ENCODE measurements around the gene ATP2A1. TPM values are rescaled to one million over a fixed set of nuclear protein-coding genes. Genes with fewer than 3 reads are reported as not detected.

The ATP2A1 gene
- total and polyA plus RNA-seq, 2 of the 13 experiments (the other 11 are each of a cell fraction or from before 2014, with no cell fraction given) = 3.2 to 12.5 TPM

DNA sequence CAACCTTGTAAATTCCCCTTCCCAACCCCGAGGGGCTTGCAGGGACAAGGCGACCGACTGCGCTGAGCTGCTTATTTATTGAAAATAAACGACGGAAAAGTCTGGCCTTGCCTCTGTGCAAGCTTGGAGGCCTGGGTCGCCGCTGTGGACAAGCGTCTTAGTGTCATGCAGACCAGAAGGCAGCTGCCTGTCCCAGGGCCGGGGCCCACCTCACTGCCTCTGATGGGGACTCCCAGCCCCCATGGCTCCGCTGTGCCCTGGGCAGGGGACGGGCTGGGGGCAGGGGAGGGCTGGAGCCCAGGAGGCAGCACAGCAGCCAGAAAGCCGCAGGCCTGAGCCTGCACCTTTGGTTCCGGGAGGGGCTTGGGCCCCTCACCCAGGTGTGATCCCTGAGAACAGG is 26.1 kb downstream of the ATP2A1 start:
- FAIRE-seq (no peak), ATAC-seq (no peak; the same call in 2 of the 3 replicates), DNase-seq (ENCODE audit: low spot score) (no peak)
- H3K9me3 ChIP-seq (ENCODE audit: low read length) = no peaks in the 10 kb centered on the region
- H4K20me1 ChIP-seq (ENCODE audit: insufficient read depth, low read length) = no peaks in the 10 kb centered on the region
- H3K27ac ChIP-seq (ENCODE audit: extremely low read length, insufficient read depth, low read length) = no peak overlapping the region
- no peak overlapping the region for H3K9ac ChIP-seq (ENCODE audit: insufficient read depth, low read depth, low read length)
- peaks cover 5 to 13% of the 10 kb centered on the region in 2 experiments for H3K36me3 ChIP-seq (replicated peaks in 1 of 2; ENCODE audit: control insufficient read depth in 1 of 2, insufficient read depth in 2 of 2, low read length in 2 of 2)
- no peaks in the 10 kb centered on the region for H3K79me2 ChIP-seq (ENCODE audit: insufficient read depth, low read length)
- H3K4me3 ChIP-seq (replicated peaks in 1 of 3; ENCODE audit: insufficient read depth in 1 of 3, low read depth in 2 of 3, low read length in 3 of 3) = no peak overlapping the region
- H2AFZ ChIP-seq (ENCODE audit: low read length) = no peak overlapping the region
- 95% methylated on average over 10 of the region's 14 CpGs for WGBS (ENCODE audit: low lambda C conversion rate)
- intact Hi-C loops (cut with micrococcal nuclease; ENCODE audit: unreplicated experiment) (no loop called here), in situ Hi-C loops (cut with HindIII; ENCODE audit: extremely low pct_ligation_motif_present, low pct_unique_long_range_greater_than_20kb) (no loop called here)
- H3K27me3 ChIP-seq (ENCODE audit: control insufficient read depth in 1 of 2, insufficient read depth in 2 of 2, low read length in 2 of 2) = no peaks in the 10 kb centered on the region
- CTCF ChIA-PET (ENCODE audit: low intra/inter-chr PET ratio, low total read pairs) = no interaction called here
- POLR2A ChIA-PET = no interaction called here
- H3K4me2 ChIP-seq (ENCODE audit: low read depth, low read length) = no peak overlapping the region
- H3K4me1 ChIP-seq (ENCODE audit: insufficient read depth, low read length) = no peaks in the 10 kb centered on the region
- TF ChIP-seq ZBTB39 (CRISPR knock-in tag; IDR thresholded peaks at IDR 0.05) (no peak), MTA3 (CRISPR knock-in tag; IDR thresholded peaks at IDR 0.05) (no peak), SRSF9 (IDR thresholded peaks at IDR 0.05; ENCODE audit: borderline replicate concordance, insufficient read depth, low read depth, low read length, poor library complexity, severe bottlenecking) (no peak), KDM5A (IDR thresholded peaks at IDR 0.05; ENCODE audit: borderline replicate concordance, low read length) (no peak), CBX2 (IDR thresholded peaks at IDR 0.05; ENCODE audit: low read depth, low read length) (no peak), CBX2 (CRISPR knock-in tag; IDR thresholded peaks at IDR 0.05; ENCODE audit: low read depth) (no peak), RXRA (CRISPR knock-in tag; IDR thresholded peaks at IDR 0.05) (no peak), ZNF850 (CRISPR knock-in tag; conservative IDR thresholded peaks at IDR 0.05) (no peak), MEIS1 (CRISPR knock-in tag; IDR thresholded peaks at IDR 0.05; ENCODE audit: borderline replicate concordance) (no peak)
- no TSS peak for BruUV-seq (replicated peaks)

Measured in HepG2 (cell line).